Activated T-cell treated with anti-CD3 and anti-CD28 coated beads for 48 hours (primary cell): ENCODE data around the gene ABCD1.

Source experiments
- DNase-seq: peaks from one replicate; pipeline ENCODE4 v3.0.0-alpha.2; 2020; ENCODE audit warnings: low read depth

Gene ABCD1

DNA sequence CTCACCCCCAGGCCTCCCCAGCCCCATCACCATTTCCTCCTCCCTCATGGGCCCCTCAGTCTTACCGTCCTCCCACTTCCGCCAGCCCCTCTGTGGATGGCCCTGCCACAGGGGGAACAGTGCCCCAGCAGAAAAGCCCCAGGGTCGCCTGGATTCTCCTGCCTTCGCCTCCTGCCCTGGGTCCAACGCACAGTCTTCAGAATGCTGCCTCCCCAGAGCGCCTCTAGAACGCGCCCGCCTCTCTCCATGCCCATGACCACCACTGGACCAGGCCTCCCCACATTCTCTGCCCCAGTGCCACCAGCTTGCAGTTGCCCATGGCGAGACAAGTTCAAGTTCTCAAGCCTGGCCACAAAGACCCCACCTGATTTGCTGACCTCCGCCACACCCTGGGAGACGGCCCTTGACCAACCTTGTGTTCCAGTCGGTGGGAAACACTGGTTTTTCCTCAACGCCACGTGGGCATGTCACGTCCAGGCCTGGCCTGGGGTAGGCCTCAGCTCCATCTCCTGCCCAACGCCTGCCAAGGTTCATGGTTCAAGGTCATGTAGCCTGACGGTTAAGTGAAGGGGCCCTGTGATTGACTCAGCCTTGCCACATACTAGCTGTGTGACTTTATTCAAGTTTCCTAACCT, 38.8 kb downstream of the ABCD1 start:
- no peak for DNase-seq

DNA sequence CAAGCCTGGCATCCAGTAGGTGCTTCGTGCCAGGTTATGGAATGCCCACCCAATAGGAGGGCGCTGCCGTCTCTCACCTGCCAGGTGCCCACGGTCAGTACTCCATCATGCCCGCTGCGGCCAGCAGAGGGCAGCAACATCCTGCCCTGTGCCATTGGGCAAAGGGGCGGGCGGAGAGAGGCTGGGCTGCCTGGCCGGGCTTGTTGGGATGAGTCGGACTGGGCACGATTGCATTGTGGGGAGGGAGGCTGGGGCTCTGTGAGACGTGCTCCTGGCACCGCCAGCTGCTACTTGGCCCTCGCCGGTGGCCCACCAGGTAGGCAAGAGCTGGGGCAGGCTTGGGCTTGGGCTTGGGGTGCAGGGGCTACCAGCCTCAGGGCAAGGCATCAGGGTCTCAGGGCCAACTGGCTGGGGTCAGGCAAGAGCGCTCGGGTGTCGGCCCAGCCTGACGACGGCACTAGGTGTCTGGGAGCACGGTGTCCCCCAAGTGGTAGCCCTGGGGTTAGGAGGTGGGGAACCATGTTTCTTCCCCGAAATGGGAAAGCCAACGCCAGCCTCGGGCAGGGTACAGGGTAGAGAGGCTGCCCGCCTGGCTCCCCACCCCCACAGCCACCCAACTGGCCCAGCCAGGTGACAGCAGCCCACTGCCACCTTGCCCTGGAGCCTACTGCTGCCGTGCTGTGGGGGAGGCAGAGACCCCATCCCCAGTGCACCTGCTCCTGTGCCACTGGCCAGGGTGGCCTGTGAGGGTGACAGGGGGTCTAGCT, 39.5 kb downstream of the ABCD1 start, which contains the start of gene PLXNB3:
Gene PLXNB3, plus strand, starts transcription at position 261 of the 767 bp plus-strand sequence. CDS start 1,287 bp downstream, outside the sequence.
- DNase-seq, result peak; percentile 65

DNA sequence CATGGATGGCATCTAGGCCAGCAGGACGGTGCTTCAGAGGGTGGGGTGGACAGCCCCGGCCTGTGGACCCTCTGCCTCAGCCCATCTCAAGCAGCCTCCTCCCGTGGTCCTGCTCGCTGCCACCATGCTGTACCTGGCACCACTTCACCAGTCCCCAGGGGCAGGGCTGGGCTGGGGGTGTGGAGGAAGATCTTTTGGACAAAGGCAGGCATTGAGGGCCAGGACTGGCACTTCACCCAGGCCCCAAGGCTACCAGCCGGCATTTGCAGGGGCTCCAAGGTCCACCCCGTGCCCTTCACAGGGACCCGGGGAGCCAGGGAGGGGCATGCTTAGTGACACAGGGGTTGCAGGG, 40.1 kb downstream of the ABCD1 start:
- no peak for DNase-seq

DNA sequence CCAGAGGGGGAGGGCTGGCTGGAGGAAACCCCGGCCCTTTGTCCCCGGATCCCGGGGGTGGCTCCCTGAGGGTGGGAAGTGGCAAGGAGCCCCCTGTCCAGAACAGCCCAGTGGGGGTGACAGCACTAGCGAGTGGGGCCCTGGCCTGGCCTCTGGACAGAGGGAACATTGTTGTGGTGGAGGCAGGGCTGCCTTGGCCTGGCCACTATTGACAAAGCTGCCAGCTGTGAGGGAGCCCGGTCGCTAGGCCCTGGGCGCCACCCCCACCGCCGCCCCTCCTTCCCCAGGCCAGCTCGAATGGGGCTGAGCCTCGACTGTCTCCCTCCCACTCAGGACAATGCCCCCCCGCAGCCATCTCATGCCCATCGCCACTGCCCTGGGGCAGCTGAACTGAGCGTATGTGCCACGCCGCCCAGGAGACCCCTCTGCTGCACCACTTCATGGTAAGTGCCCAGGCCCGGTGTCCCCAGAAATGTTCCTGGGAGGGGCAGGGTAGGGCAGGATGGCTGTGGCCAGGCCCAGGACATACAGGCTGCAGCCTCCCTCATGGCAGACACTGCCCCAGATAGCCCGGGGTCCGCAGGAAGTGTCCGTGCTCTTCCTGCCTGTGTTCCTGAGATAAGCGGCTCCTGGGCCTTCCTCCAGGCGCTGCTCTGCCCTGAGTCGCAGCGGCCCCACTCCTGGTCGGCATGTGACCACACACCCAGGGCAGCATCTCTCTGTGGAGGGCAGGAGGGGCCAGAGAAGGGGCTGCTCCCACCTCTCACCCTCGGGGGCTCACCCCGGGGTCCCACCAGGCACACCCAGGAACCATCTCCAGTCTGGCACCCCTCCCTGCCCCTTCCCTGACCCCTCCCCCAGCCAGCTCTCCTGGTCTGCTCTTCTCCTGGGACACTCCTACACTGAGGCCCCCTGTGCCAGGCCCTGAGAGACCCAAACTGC, 40.8 kb downstream of the ABCD1 start:
- DNase-seq, result no peak

DNA sequence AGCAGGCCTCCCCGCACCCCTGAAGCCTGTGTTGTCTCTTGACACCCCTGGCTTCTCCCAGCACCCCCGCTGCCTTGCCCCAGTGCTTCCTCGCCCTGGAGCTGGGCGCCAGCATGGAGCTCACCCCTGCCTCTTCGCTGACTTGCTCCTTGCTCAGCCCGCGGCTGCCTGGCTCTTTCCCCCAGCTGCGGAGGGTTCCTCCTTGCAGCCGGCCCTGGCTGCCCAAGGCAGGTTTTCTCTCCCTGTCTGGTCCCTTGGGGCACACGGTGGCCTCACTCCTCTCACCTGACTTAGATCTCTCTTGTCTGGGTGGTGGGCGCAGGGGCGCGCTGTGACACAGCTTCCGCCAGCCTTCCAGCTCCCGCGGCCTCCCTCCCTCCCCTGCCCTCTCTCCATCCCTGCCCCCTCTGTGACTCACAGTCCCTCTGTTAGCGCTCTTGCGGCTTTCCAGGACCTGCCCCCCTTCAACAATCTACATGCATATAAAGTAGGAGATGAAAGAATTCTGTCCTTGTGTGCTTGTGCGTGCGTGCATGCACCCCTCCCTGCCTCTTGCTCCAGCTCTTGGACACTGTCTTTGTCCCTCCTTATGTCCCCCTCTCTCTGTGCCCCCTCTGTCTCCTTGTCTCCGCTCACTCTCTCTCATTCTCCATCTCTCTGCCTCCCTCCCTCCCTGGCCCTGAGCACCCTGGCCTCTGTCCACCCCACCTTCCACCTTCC, 41.6 kb downstream of the ABCD1 start:
- peak; percentile 12 for DNase-seq

DNA sequence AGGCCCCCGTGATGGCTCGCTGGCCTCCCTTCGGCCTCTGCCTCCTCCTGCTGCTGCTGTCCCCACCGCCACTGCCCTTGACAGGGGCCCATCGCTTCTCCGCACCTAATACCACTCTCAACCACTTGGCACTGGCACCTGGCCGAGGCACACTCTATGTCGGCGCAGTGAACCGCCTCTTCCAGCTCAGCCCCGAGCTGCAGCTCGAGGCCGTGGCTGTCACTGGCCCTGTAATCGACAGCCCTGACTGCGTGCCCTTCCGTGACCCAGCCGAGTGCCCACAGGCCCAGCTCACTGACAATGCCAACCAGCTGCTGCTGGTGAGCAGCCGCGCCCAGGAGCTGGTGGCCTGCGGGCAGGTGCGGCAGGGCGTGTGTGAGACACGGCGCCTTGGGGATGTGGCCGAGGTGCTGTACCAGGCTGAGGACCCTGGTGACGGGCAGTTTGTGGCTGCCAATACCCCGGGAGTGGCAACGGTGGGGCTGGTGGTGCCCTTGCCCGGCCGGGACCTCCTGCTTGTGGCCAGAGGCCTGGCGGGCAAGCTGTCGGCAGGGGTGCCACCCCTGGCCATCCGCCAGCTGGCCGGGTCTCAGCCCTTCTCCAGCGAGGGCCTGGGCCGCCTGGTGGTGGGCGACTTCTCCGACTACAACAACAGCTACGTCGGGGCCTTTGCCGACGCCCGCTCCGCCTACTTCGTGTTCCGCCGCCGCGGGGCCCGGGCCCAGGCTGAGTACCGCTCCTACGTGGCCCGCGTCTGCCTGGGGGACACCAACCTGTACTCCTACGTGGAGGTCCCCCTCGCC, 42.4 kb downstream of the ABCD1 start:
- no peak for DNase-seq

DNA sequence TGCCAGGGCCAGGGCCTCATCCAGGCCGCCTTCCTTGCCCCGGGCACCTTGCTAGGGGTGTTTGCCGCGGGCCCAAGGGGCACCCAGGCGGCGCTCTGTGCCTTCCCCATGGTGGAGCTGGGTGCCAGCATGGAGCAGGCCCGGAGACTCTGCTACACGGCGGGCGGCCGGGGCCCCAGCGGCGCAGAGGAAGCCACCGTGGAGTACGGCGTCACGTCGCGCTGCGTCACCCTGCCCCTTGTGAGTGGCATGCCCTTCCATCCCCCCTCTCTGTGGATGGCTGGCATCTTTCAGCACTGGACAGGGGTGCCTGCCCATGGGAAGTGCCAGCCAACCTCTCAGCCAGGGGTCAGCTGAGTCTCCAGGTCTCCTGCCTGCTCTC, 43.0 kb downstream of the ABCD1 start:
- no peak for DNase-seq

DNA sequence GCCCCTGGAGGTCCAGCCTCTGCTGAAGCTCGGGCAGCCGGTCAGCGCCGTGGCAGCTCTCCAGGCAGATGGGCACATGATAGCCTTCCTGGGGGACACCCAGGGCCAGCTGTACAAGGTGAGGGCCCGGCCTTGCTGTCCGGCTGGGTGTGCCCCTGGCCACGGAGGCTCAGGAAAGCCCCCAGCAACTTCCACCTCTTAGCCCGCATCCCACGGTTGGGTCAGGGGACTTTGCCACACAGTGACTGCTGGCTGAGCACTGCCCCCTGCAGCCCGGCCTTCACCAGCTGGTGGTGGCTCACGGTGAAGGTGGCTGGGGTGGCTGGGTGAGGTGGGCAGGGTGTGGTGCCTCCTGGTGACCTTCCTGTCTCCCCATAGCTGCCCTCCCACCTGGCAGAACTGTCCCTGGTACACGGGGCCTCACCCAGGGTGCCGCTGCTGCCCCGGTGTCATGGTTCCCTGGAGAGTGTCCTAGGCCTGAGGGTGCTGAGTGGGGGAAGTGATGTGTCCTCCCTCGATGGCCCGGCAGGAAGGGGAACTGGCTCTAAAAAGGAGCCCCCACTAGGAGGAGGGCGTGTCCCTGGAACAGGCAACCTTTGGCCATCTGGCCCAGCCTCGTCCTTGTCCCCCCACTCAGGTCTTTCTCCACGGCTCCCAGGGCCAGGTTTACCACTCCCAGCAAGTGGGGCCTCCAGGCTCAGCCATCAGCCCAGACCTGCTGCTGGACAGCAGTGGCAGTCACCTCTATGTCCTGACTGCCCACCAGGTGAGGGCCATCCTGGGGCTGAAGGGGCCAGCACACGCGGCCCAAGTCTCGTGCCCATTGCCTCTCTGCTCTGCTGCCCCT, 43.9 kb downstream of the ABCD1 start:
- no peak for DNase-seq

DNA sequence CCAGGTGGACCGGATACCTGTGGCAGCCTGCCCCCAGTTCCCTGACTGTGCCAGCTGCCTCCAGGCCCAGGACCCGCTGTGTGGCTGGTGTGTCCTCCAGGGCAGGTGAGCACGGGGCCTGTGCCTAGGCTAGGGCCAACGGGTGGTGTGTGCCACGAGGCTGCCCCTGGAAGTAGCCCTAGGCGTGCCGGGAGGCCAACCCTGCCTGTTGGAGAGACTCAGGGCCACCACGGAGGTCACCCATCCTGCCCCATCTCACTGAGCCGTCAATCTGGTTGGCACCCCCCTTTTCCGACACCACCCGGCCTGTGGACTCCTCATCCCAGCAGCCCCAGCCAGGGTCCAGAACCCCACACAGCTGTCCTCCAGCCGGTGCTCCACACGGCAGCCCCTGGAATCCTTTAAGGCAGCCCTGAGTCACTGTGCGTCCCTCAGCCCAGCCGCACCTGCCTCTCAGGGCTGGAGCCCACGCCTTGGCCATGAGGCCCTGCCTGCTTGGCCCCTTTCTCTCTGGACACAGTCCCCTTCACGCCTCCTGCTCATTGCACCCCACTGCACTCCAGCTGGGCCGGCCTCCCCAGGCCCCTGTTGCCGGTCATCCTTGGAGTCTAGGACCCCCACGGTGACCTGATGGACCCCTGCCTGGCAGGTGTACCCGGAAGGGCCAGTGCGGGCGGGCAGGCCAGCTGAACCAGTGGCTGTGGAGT, 44.7 kb downstream of the ABCD1 start:
- no peak for DNase-seq

DNA sequence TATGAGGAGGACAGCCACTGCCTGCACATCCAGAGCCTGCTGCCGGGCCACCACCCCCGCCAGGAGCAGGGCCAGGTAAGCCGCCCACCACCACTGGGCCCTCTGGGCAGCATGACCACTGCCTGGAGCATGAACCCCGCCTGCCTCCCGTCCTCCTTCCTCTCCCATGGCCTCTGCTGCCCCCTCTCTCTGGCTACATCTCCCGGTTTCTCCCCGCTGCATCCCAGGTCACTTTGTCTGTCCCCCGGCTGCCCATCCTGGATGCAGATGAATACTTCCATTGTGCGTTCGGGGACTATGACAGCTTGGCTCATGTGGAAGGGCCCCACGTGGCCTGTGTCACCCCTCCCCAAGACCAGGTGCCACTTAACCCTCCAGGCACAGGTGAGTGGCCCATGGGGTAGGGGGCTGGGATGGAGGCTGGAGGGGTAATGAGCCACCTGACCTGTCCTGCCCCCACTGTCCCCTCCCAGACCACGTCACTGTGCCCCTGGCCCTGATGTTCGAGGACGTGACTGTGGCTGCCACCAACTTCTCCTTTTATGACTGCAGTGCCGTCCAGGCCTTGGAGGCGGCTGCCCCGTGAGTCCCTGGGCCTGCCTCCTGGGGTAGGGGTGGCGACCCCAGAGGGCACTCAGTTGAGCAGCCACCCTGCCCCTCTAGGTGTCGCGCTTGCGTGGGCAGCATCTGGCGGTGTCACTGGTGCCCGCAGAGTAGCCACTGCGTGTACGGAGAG, 45.4 kb downstream of the ABCD1 start:
- DNase-seq, result no peak

DNA sequence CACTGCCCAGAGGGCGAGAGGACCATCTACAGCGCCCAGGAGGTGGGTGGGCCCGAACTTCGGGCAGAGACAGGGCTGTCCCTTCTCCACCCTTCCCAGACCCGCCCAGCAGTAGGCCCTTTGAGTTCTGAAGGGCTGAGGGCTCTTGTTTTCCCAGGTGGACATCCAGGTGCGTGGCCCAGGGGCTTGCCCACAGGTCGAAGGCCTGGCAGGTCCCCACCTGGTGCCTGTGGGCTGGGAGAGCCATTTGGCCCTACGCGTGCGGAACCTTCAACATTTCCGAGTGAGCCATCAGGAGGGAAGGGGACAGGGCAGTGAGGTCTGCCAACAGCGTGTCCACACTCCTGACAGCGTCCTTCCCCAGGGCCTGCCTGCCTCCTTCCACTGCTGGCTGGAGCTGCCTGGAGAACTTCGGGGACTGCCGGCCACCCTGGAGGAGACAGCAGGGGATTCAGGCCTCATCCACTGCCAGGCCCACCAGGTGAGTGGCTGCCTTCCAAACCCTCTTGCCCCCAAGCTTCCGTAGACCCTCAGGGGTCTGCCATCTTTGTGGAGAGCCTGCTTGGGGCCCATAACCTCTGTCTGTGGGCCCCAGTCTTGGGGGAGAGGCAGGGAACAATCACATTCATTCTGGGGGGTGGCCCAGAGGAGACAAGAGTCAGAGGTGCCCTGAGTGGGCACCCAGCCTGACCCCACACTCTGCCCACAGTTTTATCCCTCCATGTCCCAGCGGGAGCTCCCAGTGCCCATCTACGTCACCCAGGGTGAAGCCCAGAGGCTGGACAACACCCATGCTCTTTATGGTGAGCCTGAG, 46.2 kb downstream of the ABCD1 start:
- DNase-seq, result no peak

DNA sequence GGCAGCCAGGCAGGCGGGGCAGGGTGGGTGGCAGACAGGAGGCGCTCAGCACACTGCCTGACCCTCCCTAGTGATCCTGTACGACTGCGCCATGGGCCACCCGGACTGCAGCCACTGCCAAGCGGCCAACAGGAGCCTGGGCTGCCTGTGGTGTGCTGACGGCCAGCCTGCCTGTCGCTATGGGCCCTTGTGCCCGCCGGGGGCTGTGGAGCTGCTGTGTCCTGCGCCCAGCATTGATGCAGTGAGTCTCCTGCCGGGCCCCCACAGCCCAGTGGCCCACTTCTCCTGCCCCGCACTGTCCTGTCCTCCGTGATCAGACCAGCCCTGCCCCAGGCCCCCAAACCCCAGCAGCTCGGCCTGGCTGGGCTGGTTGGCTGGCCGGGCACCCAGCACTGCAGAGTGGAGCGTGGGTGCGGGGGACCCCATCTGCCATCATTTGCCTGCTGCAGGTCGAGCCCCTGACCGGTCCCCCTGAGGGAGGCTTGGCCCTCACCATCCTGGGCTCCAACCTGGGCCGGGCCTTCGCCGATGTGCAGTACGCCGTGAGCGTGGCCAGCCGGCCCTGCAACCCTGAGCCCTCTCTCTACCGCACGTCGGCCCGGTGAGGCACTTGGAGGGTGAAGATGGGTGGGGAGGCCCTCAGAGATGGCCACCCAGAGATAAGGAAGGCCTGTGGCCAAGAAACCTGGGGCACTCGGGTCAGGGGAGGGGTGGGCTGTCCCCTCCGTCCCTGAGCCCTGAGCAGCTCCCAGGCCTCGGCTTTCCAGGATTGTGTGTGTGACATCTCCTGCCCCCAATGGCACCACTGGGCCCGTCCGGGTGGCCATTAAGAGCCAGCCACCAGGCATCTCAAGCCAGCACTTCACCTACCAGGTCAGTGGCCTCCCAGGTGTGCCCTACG, 47.0 kb downstream of the ABCD1 start:
- no peak for DNase-seq

DNA sequence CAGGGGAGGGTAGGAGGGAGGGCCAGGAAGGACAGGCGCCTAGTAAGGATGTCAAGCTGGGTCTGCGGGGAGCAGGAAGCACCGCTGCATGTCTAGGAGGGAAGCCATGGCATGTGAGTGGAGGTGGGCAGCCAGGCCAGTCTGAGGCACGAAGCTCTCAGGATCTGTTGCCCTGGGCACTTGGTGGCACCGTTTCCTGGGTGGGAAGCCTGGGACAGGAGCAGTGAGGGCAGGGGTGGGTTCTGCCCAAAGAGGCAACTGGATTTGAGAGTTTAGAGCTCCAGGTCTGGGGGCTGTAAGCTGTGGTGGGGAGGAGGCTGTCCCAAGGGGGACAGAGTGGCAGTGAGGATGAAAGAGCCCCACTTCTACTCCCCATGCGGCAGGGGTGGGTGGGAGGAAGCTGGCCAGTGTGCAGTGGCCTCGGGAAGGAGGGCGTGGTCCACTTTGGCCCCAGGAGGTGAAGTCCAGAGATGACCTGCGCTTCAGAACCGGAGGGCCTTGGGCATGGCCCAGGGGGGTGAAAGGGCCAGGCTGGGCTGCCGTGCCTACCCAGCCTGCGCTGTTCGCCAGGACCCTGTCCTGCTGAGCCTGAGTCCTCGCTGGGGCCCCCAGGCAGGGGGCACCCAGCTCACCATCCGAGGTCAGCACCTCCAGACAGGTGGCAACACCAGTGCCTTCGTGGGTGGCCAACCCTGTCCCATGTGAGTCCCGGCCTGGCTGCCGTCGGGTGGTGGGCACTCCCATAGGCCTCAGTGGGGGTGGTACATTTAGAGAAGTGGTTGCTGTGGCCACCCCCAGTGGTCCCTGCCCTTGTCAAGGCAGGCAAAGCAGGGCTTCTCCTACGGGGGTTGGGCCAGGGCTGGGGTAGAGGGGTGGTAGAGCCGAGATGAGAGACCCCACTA, 47.9 kb downstream of the ABCD1 start:
- DNase-seq, result no peak

DNA sequence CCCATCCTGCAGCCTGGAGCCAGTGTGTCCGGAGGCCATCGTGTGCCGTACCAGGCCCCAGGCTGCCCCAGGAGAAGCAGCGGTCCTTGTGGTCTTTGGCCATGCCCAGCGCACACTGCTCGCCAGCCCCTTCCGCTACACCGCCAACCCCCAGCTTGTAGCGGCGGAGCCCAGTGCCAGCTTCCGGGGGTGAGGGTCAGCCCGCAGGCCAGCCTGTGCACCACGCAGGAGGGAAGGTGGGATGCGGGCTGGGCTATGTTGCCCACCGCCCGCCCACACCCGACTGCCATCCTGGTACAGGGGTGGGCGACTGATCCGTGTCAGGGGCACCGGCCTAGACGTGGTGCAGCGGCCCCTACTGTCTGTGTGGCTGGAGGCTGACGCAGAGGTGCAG, 48.6 kb downstream of the ABCD1 start:
- DNase-seq, result no peak

DNA sequence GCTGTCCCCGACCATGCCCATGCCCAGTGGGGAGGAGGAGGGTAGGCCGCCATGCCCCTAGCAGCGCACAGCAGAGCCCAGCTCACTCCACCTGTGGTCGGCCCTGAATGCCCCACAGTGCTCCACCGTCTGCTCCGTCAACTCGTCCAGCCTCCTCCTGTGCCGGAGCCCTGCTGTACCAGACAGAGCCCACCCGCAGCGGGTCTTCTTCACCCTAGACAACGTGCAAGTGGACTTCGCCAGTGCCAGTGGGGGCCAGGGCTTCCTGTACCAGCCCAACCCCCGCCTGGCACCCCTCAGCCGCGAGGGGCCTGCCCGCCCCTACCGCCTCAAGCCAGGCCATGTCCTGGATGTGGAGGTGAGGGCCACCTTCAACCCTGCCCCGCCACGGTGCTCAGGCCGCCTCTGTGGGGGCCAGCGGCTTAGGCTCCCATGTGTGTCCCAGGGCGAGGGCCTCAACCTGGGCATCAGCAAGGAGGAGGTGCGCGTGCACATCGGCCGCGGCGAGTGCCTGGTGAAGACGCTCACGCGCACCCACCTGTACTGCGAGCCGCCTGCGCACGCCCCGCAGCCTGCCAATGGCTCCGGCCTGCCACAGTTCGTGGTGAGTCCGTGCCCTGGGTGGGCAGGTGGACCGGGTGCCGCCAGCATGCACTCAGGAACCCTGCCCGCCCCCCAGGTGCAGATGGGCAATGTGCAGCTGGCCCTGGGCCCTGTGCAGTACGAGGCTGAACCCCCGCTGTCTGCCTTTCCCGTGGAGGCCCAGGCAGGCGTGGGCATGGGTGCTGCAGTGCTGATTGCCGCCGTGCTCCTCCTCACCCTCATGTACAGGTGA, 49.3 kb downstream of the ABCD1 start:
- no peak for DNase-seq
